Central memory CD8-positive, alpha-beta T cell (primary cell): Measurements from ENCODE around the gene SPACDR.
A peak's percentile ranks its signal among the peaks of the same experiment; 100 is the strongest.
"Not testable (repeated sequence)": the region's sequence is repeated elsewhere in the genome, so short reads cannot be mapped to it uniquely, and the experiment has no call there.

ENCODE experiments used
- ATAC-seq: fragments of 150-1000 bp; cut with Tn5 transposase; replicated peaks from 2 replicates; pipeline ENCODE4 v1.10.0; 2022; ENCODE audit warnings: mild to moderate bottlenecking, moderate FRiP score, moderate number of reproducible peaks; ENCODE audit not compliant: poor library complexity, severe bottlenecking; ENCODE audit errors: extremely low read depth
- DNase-seq, 2 donors: peaks; one replicate each; pipeline ENCODE4 v3.0.0; 2021; ENCODE audit warnings: low spot score in 2 of 2
- H3K27ac Mint-ChIP-seq: one replicate; pipeline ENCODE4 v1.8.0; 2022; ENCODE audit warnings: low read depth, mild to moderate bottlenecking, moderate library complexity, mixed read lengths
- H3K27me3 Mint-ChIP-seq: one replicate; pipeline ENCODE4 v1.8.0; 2022; ENCODE audit warnings: mixed read lengths
- H3K36me3 Mint-ChIP-seq: one replicate; pipeline ENCODE4 v1.8.0; 2022; ENCODE audit warnings: mild to moderate bottlenecking, moderate library complexity, mixed read lengths; ENCODE audit not compliant: insufficient read depth
- H3K4me1 Mint-ChIP-seq: one replicate; pipeline ENCODE4 v1.8.0; 2022; ENCODE audit warnings: mixed read lengths
- H3K4me3 Mint-ChIP-seq: one replicate; pipeline ENCODE4 v1.8.0; 2022; ENCODE audit warnings: mild to moderate bottlenecking, moderate library complexity, mixed read lengths
- H3K9me3 Mint-ChIP-seq: one replicate; pipeline ENCODE4 v1.8.0; 2022; ENCODE audit warnings: mixed read lengths

The SPACDR gene

GRCh38 chr7:100446040-100446439 lies 18.0 kb downstream of the SPACDR start:
- H3K9me3 Mint-ChIP-seq = no peaks in the 10 kb centered on the region
- H3K27me3 Mint-ChIP-seq = no peaks in the 10 kb centered on the region
- H3K4me3 Mint-ChIP-seq = no peak overlapping the region
- DNase-seq (no peak), ATAC-seq (no peak)
- peaks cover 2% of the 10 kb centered on the region for H3K36me3 Mint-ChIP-seq
- H3K27ac Mint-ChIP-seq = no peak overlapping the region
- H3K4me1 Mint-ChIP-seq = peaks cover 5% of the 10 kb centered on the region

- no peak overlapping the region for H3K4me3 Mint-ChIP-seq
- no peaks in the 10 kb centered on the region for H3K9me3 Mint-ChIP-seq
- H3K4me1 Mint-ChIP-seq = peaks cover 5% of the 10 kb centered on the region
- H3K27me3 Mint-ChIP-seq = no peaks in the 10 kb centered on the region
- no peak for ATAC-seq
- H3K27ac Mint-ChIP-seq = no peak overlapping the region
- peaks cover 2% of the 10 kb centered on the region for H3K36me3 Mint-ChIP-seq
- no peak for DNase-seq
Observed at GRCh38 chr7:100444311-100445278, 19.5 kb downstream of the SPACDR start.

- Mint-ChIP-seq H3K27ac (peak overlapping the region; percentile 36), H3K4me1 (peaks cover 5% of the 10 kb centered on the region), H3K27me3 (no peaks in the 10 kb centered on the region), H3K4me3 (no peak overlapping the region), H3K9me3 (no peaks in the 10 kb centered on the region), H3K36me3 (peaks cover 2% of the 10 kb centered on the region)
- DNase-seq = no peak
- no peak for ATAC-seq
Observed at GRCh38 chr7:100443096-100443840, 20.8 kb downstream of the SPACDR start.

GRCh38 chr7:100441641-100442535 lies 22.2 kb downstream of the SPACDR start:
- Mint-ChIP-seq H3K36me3 (peaks cover 2% of the 10 kb centered on the region), H3K4me1 (peaks cover 5% of the 10 kb centered on the region), H3K9me3 (no peaks in the 10 kb centered on the region), H3K27ac (no peak overlapping the region), H3K4me3 (no peak overlapping the region), H3K27me3 (no peaks in the 10 kb centered on the region)
- ATAC-seq (no peak), DNase-seq (no peak)

- H3K27ac Mint-ChIP-seq, H3K4me3 Mint-ChIP-seq, H3K27me3 Mint-ChIP-seq, DNase-seq, H3K9me3 Mint-ChIP-seq, ATAC-seq: not testable (repeated sequence)
- peaks cover 12% of the 10 kb centered on the region for H3K36me3 Mint-ChIP-seq
- peaks cover 22% of the 10 kb centered on the region for H3K4me1 Mint-ChIP-seq
Observed at GRCh38 chr7:100439244-100439643, 24.8 kb downstream of the SPACDR start.

GRCh38 chr7:100438731-100439130 lies 25.3 kb downstream of the SPACDR start:
- H3K27ac Mint-ChIP-seq, DNase-seq, H3K4me3 Mint-ChIP-seq, H3K9me3 Mint-ChIP-seq, ATAC-seq, H3K27me3 Mint-ChIP-seq: not testable (repeated sequence)
- Mint-ChIP-seq H3K4me1 (peaks cover 25% of the 10 kb centered on the region), H3K36me3 (peaks cover 12% of the 10 kb centered on the region)

GRCh38 chr7:100438172-100438571 lies 25.9 kb downstream of the SPACDR start:
- Mint-ChIP-seq H3K9me3 (no peaks in the 10 kb centered on the region), H3K4me3 (no peak overlapping the region), H3K27me3 (no peaks in the 10 kb centered on the region), H3K27ac (no peak overlapping the region), H3K36me3 (peaks cover 18% of the 10 kb centered on the region), H3K4me1 (peaks cover 29% of the 10 kb centered on the region)
- ATAC-seq = no peak
- no peak for DNase-seq

- peak overlapping the region; percentile 95 for H3K4me3 Mint-ChIP-seq
Observed at GRCh38 chr7:100437150-100438100, 26.6 kb downstream of the SPACDR start.

GRCh38 chr7:100435401-100436304 lies 28.4 kb downstream of the SPACDR start:
- H3K27me3 Mint-ChIP-seq = no peaks in the 10 kb centered on the region
- peaks cover 41% of the 10 kb centered on the region for H3K4me1 Mint-ChIP-seq
- DNase-seq = no peak
- H3K9me3 Mint-ChIP-seq = no peaks in the 10 kb centered on the region
- peak; percentile 54 for ATAC-seq
- peak overlapping the region; percentile 97 for H3K27ac Mint-ChIP-seq
- H3K36me3 Mint-ChIP-seq = peaks cover 27% of the 10 kb centered on the region
- peak overlapping the region; percentile 95 for H3K4me3 Mint-ChIP-seq

More at GRCh38 chr7:100437150-100438100, 26.6 kb downstream of the SPACDR start:
- H3K27me3 Mint-ChIP-seq = no peaks in the 10 kb centered on the region
- DNase-seq (no peak), ATAC-seq (no peak)
- H3K36me3 Mint-ChIP-seq = peaks cover 25% of the 10 kb centered on the region
- H3K4me1 Mint-ChIP-seq = peaks cover 28% of the 10 kb centered on the region
- H3K27ac Mint-ChIP-seq = peak overlapping the region; percentile 97
- H3K9me3 Mint-ChIP-seq = no peaks in the 10 kb centered on the region

- DNase-seq (no peak), ATAC-seq (no peak)
- peak overlapping the region; percentile 97 for H3K27ac Mint-ChIP-seq
- peaks cover 49% of the 10 kb centered on the region for H3K4me1 Mint-ChIP-seq
- H3K36me3 Mint-ChIP-seq = peaks cover 35% of the 10 kb centered on the region
- no peaks in the 10 kb centered on the region for H3K9me3 Mint-ChIP-seq
- H3K4me3 Mint-ChIP-seq = peak overlapping the region; percentile 95
- H3K27me3 Mint-ChIP-seq = peaks cover 2% of the 10 kb centered on the region
Observed at GRCh38 chr7:100434297-100435144, 29.5 kb downstream of the SPACDR start.
